BLaER1 (cell line): Measurements from ENCODE around the gene AGAP3.

Experiments used
- H3K27ac ChIP-seq: shearing (Covaris generic); formaldehyde crosslinking; 2 replicates; pipeline ENCODE4 v1.8.1; 2022
- H3K27me3 ChIP-seq: shearing (Covaris generic); formaldehyde crosslinking; 2 replicates; pipeline ENCODE4 v1.8.1; 2022
- H3K36me3 ChIP-seq: shearing (Covaris generic); formaldehyde crosslinking; 2 replicates; pipeline ENCODE4 v1.8.1; 2022
- H3K4me1 ChIP-seq: shearing (Covaris generic); formaldehyde crosslinking; 2 replicates; pipeline ENCODE4 v1.8.1; 2022
- H3K4me2 ChIP-seq: shearing (Covaris generic); formaldehyde crosslinking; 2 replicates; pipeline ENCODE4 v1.8.1; 2022
- H3K4me3 ChIP-seq: shearing (Covaris generic); formaldehyde crosslinking; 2 replicates; pipeline ENCODE4 v1.8.1; 2022
- H3K9ac ChIP-seq: shearing (Covaris generic); formaldehyde crosslinking; 2 replicates; pipeline ENCODE4 v1.8.1; 2022
- H3K9me3 ChIP-seq: shearing (Covaris generic); formaldehyde crosslinking; 2 replicates; pipeline ENCODE4 v1.8.1; 2022
- H4K20me1 ChIP-seq: shearing (Covaris generic); formaldehyde crosslinking; 2 replicates; pipeline ENCODE4 v1.8.1; 2022
- Cebpa-rat ChIP-seq: shearing (Covaris generic); IDR thresholded peaks from 2 replicates; pipeline ENCODE4 v1.8.1; 2022

The AGAP3 gene

DNA sequence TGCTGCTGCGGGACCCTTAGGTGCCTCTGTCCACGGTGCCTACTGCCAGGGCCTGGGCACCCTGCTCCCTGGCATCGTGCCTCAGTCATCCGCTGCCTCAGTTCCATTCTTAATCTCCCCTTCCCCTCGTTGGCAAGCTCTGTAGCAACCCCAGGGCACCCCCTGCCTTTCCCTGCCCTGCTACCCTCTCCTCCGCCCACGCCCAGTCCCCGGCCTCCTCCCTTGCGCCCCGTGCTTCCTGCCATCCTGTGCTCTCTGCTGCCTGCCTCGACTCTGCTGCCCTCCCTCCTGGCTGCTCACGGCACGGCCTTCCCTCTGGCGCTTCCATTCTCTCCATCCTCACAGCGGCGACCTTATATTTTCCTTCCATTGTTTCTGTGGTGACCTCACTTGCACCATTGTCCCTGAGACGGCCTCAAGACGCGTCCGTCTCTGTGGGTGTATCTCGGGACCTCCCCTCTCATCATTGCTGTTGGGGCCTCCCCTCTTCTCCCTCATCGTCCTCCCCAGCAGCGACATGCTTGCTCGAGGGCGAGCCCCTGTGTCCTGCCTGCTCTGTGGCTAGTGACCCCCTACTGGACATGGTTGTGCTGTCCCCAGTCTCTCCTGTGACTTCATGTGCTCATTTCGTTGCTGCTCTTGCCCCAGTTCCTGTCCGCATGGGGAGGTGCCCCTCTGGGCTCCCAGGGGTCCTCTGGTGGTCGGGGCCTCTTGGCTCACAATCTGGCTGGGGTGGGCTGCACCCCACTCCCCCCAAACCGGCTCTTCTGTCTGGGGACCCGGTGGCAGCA is 35.3 kb downstream of the AGAP3 start:
- no peak for TF ChIP-seq Cebpa-rat
- H3K4me1 ChIP-seq, result peaks cover 13% of the 10 kb centered on the region

DNA sequence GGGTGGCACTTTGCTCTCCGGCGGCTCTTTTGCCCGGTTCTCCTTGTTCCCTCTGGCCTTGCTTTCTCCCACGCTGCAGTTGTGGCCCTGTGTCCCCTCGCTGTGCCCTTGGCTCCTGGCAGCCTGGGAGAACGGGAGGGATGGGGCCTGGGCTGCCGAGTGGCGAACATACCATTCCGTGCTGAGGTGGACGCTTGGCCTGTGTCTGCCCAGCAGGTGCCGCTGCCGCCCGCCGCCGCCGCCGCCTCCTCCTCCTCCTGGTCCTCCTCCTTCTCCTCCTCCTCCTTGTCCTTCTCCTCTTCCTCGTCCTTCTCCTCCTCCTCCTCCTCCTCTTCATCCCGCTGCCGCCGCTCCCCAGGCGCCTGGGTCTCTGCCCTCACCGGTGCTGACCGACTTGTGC is 36.0 kb downstream of the AGAP3 start:
- Histone ChIP-seq H3K27me3 (no peaks in the 10 kb centered on the region), H4K20me1 (peaks cover 94% of the 10 kb centered on the region), H3K9ac (no peak overlapping the region), H3K9me3 (no peaks in the 10 kb centered on the region), H3K4me3 (no peak overlapping the region), H3K4me2 (no peak overlapping the region), H3K36me3 (peaks cover 92% of the 10 kb centered on the region), H3K4me1 (peaks cover 6% of the 10 kb centered on the region), H3K27ac (no peak overlapping the region)
- TF ChIP-seq Cebpa-rat, result no peak

More for the DNA sequence above, 35.3 kb downstream of the AGAP3 start:
- Histone ChIP-seq H3K4me3 (no peak overlapping the region), H3K9ac (no peak overlapping the region), H3K9me3 (no peaks in the 10 kb centered on the region), H3K27me3 (peaks cover 3% of the 10 kb centered on the region; the same call in 1 of the 2 replicates), H3K27ac (no peak overlapping the region), H4K20me1 (peaks cover 94% of the 10 kb centered on the region), H3K4me2 (no peak overlapping the region), H3K36me3 (peaks cover 93% of the 10 kb centered on the region)

DNA sequence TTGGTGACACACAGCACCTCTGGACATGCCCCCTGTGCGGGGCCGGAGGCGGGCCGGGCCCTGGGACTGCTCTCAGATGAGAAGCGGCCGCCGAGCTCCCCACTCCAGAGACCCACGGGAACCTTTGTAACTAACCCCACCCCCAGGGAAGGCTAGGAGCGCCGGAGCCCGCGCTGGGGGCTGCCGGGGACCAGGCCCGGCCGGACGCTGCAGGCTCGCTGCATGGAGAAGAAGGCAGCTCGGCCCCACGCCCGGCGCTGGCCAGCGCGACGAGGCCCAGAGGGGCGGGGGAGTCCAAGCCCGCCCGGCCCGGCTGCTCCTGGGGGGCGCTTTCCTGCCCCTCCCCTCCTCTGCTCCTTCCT is 36.5 kb downstream of the AGAP3 start:
- Histone ChIP-seq H4K20me1 (peaks cover 94% of the 10 kb centered on the region), H3K4me2 (no peak overlapping the region), H3K9ac (no peak overlapping the region), H3K4me3 (no peak overlapping the region), H3K9me3 (no peaks in the 10 kb centered on the region), H3K27me3 (no peaks in the 10 kb centered on the region), H3K4me1 (peaks cover under 1% of the 10 kb centered on the region), H3K36me3 (peaks cover 92% of the 10 kb centered on the region), H3K27ac (no peak overlapping the region)
- no peak for TF ChIP-seq Cebpa-rat

DNA sequence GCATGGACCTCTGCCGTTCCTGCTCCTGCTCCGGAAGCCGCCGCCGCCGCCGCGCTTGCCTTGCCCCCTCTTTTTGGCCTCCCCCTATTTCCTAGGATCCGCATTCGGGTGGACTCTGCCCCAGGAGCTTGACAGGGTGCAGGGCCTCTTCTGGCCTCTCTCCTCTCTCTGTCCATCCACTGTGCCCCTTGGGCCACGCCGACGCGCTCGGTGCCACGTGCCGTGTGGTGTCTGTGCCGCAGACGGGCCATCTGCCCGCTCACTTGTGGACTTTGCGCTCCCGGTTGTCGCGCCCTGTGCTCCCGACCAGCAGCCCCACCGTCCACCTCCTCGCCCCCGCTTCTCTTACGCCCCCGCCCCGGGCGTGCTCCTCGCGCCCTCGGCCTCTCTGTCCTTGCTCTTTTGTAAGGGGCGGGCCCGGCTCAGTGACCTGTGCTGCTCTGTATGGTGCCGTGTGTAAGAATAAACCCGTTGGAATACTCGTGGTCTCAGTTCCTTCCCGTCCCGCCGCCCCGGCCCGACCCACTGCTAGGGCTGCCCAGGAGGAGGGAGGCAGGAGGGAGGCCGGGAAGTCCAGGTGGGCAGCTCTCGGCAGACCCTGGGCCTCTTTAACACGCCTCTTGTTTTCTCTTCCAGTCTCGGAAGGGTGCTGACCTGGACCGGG is 37.0 kb downstream of the AGAP3 start:
- Histone ChIP-seq H3K4me2 (no peak overlapping the region), H3K9ac (no peak overlapping the region), H3K9me3 (no peaks in the 10 kb centered on the region), H3K27ac (no peak overlapping the region), H3K36me3 (peaks cover 92% of the 10 kb centered on the region), H3K4me1 (no peaks in the 10 kb centered on the region), H3K4me3 (no peak overlapping the region), H3K27me3 (no peaks in the 10 kb centered on the region), H4K20me1 (peaks cover 94% of the 10 kb centered on the region)
- no peak for TF ChIP-seq Cebpa-rat

DNA sequence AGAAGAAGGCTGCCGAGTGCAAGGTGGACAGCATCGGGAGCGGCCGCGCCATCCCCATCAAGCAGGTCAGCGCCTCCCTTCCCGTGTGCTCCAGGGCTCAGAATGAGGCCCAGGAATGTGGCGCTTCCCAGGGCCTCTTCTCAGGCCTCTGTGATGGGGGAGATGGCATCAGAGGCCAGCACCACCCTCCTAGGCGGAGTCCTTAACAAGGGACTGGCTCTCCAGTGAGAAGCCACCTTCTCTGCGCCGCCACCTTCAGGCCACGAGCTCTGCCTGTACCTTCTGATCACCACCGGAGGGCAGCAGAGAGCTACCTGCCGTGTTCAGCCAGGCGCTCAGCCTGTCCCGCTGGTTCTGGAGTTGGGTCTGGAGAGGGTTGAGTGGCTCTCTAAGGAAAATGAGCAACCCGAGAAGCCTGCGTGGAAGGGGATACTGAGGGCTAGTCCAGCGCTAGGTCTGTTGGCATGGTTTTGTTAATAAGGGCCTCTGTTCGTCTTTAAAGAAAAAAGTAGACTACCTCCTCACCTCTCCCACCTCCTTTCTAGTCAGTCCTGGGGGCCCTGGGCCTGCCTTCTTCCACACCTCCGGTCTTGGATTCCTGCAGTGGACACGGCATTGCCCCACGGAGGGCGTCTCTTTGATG is 37.7 kb downstream of the AGAP3 start:
- no peak for TF ChIP-seq Cebpa-rat

DNA sequence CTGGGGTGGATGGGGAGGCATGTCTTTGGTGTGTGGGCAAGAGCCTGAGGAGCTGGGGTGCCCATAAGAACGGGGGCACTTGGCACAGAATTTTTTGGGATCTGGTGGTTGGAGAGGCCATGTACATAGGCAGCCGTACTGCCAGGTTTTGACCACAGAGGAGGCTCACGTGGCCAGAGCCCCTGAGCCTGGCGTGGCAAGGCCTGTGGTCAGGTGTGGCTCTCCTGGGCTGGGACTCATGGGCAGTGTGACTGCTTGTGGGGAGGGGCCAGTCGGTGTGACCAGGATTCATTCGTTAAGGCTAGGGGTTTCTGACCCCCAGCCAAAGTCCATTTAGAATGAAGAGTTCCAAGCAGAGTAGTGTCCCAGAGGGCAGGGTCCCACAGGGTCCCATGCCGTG is 38.2 kb downstream of the AGAP3 start:
- Histone ChIP-seq H3K27me3 (no peaks in the 10 kb centered on the region), H4K20me1 (peaks cover 83% of the 10 kb centered on the region), H3K4me3 (no peak overlapping the region), H3K9me3 (no peaks in the 10 kb centered on the region), H3K4me1 (no peaks in the 10 kb centered on the region), H3K9ac (no peak overlapping the region), H3K27ac (no peak overlapping the region), H3K36me3 (peaks cover 91% of the 10 kb centered on the region), H3K4me2 (no peak overlapping the region)
- TF ChIP-seq Cebpa-rat, result no peak

More for the DNA sequence above, 37.7 kb downstream of the AGAP3 start:
- H3K9ac ChIP-seq, result no peak overlapping the region
- no peak overlapping the region for H3K27ac ChIP-seq
- H3K9me3 ChIP-seq, result no peaks in the 10 kb centered on the region
- peaks cover 92% of the 10 kb centered on the region for H3K36me3 ChIP-seq
- H3K27me3 ChIP-seq, result no peaks in the 10 kb centered on the region
- peaks cover 89% of the 10 kb centered on the region for H4K20me1 ChIP-seq
- H3K4me1 ChIP-seq, result no peaks in the 10 kb centered on the region
- H3K4me2 ChIP-seq, result no peak overlapping the region
- H3K4me3 ChIP-seq, result no peak overlapping the region

DNA sequence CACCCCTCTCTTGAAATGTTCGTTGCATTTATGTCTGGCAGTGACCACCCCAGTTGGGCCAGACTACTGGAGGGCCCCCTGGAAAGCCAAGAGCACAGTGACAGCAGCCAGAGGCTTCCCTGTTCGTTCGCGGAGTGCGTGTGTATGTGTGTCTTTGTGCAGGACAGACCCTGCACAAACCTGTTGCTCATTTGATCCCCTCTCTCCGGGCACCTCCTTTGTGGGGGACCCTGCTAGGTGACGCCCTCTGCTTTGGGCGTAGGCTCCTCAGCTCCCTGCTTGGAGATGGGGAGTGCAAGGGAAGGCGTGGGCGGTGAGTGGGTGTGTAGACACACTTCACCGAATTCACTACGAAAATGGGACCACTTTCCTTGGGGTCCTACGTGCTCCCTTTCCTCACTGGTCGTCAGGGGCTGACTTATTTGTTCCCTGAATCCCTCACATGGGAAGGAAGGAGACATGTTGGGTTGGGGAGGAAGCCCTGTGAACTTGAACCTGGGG is 38.7 kb downstream of the AGAP3 start:
- no peak for TF ChIP-seq Cebpa-rat
- Histone ChIP-seq H3K4me1 (peaks cover 4% of the 10 kb centered on the region), H3K4me2 (no peak overlapping the region), H3K27me3 (no peaks in the 10 kb centered on the region), H4K20me1 (peaks cover 82% of the 10 kb centered on the region), H3K9me3 (no peaks in the 10 kb centered on the region), H3K36me3 (peaks cover 91% of the 10 kb centered on the region), H3K4me3 (no peak overlapping the region), H3K9ac (no peak overlapping the region), H3K27ac (no peak overlapping the region)

DNA sequence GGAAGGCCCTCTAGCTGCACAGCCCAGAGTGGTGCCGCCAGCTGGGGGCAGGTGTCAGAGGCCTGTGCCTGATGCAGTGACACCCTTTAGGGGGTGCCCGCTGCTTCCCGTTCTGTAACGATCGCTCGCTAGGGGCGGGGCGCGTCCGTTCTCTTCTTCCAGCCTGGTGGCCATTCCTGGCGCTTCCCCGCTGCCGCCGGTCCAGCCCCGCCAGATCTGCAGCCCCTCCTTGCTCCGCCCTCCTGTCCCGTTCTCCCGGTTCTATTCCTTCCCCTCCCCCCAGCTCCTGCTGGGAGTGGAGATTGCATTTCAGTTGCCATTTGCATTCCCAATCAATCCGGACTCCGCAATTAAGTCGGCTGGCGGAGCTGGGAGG is 39.2 kb downstream of the AGAP3 start:
- Histone ChIP-seq H3K4me3 (no peak overlapping the region), H3K27ac (no peak overlapping the region), H3K36me3 (peaks cover 91% of the 10 kb centered on the region), H3K27me3 (no peaks in the 10 kb centered on the region), H3K4me1 (peaks cover 9% of the 10 kb centered on the region), H3K4me2 (no peak overlapping the region), H3K9me3 (no peaks in the 10 kb centered on the region), H4K20me1 (peaks cover 80% of the 10 kb centered on the region), H3K9ac (no peak overlapping the region)
- no peak for TF ChIP-seq Cebpa-rat

DNA sequence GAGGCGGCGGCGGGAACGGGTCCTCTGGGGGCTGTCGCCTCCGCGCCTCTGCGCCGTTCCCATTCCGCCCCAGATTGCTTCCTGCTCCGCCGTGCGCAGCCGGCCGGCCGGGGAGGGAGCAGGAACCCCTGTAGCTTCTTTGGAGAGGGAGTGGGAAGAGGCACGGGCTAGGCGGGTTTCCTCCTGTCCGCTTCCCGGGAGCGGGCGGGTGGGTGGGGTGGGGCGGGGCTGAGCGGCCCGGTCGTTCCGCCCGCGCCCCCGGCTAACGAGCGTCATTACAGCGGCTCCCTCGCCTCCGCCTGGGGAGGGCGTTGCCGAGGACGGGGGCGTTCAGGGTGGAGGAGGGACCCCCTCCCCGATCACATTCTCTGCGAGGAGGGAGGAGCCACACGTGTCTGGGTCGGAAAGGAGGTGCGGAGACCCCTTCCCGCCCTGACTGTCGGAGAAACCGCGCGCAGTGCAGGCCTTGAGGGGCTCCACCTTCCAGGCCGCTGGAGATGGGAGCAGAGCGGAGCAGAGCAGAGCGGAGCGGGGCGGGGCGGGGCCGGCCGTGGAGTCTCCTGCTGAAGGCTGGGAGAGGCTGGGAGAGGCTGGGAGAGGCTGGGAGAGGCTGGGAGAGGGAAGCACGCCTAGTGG is 39.7 kb downstream of the AGAP3 start:
- Histone ChIP-seq H3K27me3 (no peaks in the 10 kb centered on the region), H3K4me1 (peaks cover 9% of the 10 kb centered on the region), H3K27ac (no peak overlapping the region), H4K20me1 (peaks cover 80% of the 10 kb centered on the region), H3K4me2 (no peak overlapping the region), H3K4me3 (no peak overlapping the region), H3K36me3 (peaks cover 91% of the 10 kb centered on the region), H3K9ac (no peak overlapping the region), H3K9me3 (no peaks in the 10 kb centered on the region)
- TF ChIP-seq Cebpa-rat, result no peak
